GM21737 (cell line): ENCODE data around the gene PRKCA.

Source experiments
- ATAC-seq: cut with Tn5 transposase; IDR thresholded peaks from one replicate; pipeline ENCODE4 v1.9.1; 2021; ENCODE audit warnings: mild to moderate bottlenecking, moderate library complexity; ENCODE audit not compliant: unreplicated experiment

The PRKCA gene

DNA sequence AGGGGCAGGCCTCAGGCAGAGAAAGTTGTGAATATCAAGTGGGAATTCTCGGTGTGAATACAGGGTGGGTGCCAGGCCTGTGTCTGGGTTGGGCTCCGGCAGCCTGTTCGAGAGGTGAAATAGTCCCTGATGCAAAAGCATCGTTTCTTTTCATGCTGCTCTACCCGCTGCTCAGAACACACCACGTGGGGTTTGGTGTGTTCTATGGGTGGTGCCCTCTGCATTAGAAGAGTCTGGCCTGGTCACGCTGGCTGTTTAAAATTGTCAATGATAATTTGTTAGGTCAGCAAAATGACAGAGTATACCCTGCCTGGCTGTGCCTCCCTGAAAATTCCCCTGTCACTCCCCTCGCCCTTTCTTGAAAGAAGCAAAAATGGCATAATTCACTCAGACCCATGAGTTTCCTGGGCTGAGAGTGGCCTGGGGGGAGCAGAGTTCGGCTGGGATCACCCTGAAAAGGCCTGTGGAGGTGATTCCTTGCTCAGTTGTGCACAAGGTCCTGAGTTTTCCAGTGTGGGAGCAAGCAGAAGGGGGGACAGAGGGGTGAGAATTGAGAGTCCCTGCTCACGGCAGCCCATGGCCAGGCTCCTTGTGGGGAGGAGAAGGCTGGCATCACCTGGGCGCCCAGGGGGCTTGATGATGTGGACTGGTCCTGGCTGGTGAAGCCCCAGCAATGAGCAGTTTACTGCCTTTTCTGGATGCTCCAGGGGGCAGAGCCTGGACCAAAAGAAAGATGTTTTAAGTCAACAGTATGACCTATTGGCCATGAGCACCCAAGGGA is 535.7 kb downstream of the PRKCA start:
- no peak for ATAC-seq

DNA sequence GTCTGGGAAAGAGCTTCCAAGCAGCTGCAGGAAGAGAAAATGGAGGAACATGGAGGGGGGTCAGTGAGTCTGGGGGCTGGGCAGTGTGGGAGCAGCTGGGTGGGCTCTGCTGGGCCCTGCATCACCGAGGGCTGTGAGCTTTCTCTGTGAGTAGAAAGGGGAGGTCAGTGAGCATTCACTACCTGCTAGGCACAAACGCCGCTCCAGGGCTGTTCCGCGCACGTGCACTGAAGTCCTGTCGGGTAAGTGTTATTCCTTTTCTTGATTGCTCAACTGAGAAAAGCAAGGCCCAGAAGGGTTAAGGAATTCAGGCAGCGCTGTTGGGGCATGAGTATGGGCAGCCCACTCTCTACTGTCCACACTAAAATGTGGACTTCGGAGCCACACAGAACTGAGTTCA is 537.2 kb downstream of the PRKCA start:
- no peak for ATAC-seq

DNA sequence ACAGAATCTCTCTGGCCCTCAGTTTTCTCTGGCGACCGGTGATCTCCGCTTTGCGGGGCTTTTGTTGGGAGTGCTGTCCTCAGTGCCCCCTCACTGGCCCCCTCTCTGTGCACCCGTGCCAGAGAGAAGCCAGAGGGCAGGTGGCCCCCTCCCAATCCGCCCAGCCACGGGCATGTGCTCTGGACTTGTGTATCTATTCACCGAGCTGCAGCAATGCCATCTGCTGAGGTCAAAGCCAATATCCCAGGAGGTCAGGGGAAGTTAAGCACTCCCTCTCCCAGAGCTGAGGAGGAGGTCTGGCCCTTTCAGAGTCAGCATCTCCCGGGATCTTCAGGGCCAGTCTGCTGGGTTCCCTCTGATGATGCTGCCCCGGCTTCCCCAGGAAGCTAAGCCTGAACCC is 537.6 kb downstream of the PRKCA start:
- ATAC-seq: no peak

DNA sequence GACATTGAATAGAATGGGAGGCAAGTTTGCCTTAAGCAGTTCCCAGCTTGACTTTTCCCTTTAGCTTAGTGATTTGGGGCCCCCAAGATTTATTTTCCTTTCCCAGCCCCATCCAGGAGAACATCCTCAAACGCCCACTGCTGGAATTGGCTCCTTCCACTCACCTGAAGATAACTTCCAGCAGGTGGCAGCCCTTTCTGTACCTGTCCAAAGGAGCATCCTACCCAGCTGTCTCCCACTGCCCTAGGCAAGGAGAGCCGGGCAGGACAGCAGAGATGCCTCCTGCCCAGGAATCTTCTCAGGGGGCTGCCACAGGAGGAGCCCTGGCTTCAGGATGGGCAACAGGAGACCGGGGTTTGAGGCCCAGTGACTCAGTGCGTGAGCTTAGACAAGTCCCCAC is 538.9 kb downstream of the PRKCA start:
- no peak for ATAC-seq

DNA sequence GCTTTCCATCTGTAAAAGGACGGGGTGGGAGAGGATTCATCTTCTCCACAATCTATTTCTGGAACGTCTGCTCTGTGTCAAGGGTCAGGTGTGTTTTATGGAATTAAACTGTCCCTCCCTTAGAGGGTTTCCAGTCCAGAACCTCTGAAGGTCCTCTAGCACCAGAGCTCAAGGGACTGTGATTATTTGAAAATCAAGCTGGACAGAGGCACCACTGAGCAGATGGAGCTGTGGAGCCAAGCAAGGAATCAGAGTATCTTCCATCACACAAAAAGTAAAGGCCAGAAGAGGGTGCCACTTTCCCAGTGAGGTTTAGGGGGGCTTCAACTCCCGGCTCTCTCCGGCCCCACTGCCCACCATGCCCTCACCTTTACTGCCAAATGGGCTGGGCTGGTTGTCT is 539.3 kb downstream of the PRKCA start:
- no peak for ATAC-seq

DNA sequence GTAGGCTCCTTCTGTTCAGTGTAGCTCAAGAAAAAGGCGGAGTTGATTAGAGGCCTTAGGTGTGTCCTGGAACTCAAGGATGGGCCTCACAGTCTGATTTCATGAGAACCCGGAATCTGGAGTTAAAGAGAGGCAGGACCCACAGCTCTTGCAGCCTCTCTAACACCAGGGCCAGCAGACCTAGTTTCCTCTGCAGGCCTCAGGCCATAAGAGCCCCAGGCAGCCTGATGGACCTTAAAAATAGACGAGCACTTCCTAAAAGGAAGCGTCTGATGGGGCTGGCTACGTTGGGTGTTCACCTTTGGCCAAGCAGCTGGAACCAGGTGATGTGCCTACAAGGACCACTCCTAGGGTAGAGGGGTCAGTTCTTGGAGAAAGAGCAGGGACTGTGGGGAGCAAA is 540.1 kb downstream of the PRKCA start:
- ATAC-seq: no peak

DNA sequence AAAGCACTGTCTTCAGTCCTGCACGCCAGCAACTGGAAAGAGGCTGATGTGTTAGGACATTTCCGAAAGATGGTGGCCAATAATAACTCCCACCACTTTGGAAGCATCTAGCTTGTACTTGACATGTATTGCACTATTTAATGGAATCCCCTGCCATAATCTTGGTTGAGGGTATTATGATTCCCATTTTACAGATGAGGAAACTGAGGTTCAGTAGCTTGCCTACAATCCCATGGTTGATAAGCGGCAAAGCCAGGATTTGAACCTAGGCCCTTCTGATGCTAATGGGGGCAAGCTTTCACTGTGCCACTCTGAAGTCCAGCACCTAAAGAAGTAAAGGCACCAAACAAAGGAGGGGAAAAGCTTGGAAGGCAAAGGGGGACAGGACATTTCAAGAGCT is 540.5 kb downstream of the PRKCA start:
- no peak for ATAC-seq

- no peak for ATAC-seq
These were observed 541.2 kb downstream of the PRKCA start for GRCh38 chr17:66843627-66844026.

GRCh38 chr17:66847704-66848103 is 545.3 kb downstream of the PRKCA start:
- no peak for ATAC-seq

DNA sequence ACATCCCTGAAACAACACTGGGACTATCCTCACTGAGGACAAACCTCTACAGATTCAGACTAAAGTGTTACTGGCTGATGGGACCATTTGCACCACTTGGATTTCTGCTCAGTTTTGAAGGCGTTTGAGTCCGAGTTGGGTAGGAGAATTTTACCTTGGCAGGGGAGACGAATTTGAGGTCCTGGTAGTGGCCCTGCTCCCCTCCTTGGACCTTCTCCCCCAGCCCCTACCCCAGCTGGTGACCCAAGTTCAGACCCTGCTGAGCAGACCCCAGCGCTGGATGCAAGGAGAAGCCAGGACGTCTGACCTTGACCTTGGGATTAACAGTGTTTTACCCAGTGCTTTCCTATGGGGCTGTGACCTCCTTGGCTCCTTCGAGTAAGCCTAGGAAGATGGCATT is 546.1 kb downstream of the PRKCA start:
- ATAC-seq: no peak

GRCh38 chr17:66849032-66849655 is 546.7 kb downstream of the PRKCA start:
- ATAC-seq: no peak

DNA sequence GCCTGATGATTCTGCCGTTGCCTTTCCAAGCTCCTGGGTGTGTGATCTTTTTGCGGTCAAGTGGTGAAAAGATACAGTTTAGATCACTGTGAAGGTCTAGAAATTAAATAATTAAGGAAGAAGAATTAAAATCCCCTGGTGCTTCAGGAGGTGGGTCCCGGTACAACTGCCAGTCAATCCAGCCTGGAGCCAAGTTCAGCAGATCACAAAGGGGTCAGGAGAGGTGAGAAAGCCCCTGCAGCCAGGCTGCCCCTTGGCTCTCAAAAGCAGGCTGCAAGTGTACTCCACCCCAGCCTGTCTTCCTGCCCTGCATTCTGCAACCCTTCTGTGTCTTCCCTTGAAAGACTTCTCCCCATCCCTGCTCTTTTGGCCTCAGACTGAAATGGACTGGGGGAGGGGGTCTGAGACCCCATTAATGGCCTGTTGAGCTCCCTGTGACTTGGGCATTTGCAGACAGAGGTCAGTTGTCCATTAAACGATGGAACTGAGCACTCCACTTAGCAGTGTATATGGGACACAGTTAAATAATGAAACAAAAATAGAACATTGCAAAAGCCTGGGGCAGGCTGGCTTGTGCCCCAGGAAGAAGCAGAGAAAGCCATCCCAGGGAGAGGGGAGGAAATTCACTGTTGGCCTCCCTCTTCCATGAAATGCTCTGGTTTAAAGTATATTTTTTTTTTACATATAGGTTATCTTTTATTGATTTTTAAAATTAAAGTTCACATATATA is 547.6 kb downstream of the PRKCA start:
- ATAC-seq: no peak

GRCh38 chr17:66850692-66851091 is 548.3 kb downstream of the PRKCA start:
- ATAC-seq: no peak

DNA sequence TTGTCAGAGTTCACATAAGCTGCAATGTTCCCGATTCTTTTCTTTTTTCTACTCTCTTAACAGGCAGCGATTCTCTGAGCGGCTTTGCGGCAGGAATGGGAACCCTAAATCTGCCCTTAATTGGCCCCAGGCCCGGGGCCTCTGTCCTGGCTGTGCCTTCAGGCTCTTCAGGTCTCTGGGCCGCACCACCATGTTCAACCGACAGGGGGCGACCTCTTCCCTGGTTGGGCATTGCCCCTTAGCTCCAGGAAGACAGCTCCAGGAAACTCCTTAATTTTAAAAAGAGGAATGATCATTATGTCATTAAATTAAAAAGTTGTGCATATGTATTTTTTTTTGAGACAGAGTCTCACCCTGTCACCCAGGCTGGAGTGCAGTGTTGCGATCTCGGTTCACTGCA is 552.8 kb downstream of the PRKCA start:
- ATAC-seq: no peak

GRCh38 chr17:66858226-66859083 is 556.0 kb downstream of the PRKCA start:
- no peak for ATAC-seq

- ATAC-seq: no peak
These were observed 556.9 kb downstream of the PRKCA start for GRCh38 chr17:66859353-66859752.

DNA sequence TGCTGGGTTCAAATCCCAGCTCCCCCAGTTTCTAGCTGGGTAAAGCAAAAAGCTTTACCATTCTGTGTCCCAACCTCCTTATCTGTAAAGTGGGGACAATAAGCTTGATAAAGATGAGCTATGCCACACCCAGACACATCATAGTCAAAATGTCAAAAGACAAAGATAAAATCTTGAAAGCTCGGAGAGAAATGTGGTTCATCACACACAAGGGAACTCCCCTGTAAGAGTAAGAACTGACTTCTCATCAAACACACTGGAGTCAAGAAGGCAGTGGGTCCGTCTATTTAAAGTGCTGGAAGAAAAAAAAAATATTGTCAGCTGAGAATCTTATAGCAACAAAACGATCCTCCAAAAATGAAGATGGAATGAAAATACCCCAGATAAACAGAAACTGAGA is 557.8 kb downstream of the PRKCA start:
- ATAC-seq: no peak
